Psoas muscle (tissue), 8 donors: ENCODE data around the gene CCDC81. TPM values are rescaled to one million over a fixed set of nuclear protein-coding genes. Genes with fewer than 3 reads are reported as not detected.

Experiments used
- ATAC-seq, 4 donors: fragments of 200-7000 bp; cut with Tn5 transposase; one replicate each; pipeline ENCODE4 v1.9.1; 2020; ENCODE audit warnings: moderate library complexity in 3 of 4, mild to moderate bottlenecking in 2 of 4
- DNase-seq, 2 donors: peaks; one replicate each; pipeline ENCODE4 v3.0.0-alpha.2; 2020
- H3K27ac ChIP-seq: fragments of 200-600 bp; one replicate; pipeline ENCODE4 v1.8.0; 2022
- H3K27me3 ChIP-seq, 3 donors: fragments of 200-600 bp in 1 of 3; one replicate each; pipeline versions ENCODE4 v1.6.1 to v1.8.0; 2013 to 2022; ENCODE audit warnings: low read length in 2 of 3, mild to moderate bottlenecking in 2 of 3, moderate library complexity in 1 of 3; ENCODE audit not compliant: insufficient read depth in 3 of 3
- H3K36me3 ChIP-seq, 2 donors: fragments of 200-600 bp in 1 of 2; one replicate each; pipeline versions ENCODE4 v1.6.1 to v1.8.0; 2013 to 2022; ENCODE audit warnings: low read depth in 1 of 2, mild to moderate bottlenecking in 1 of 2, moderate library complexity in 1 of 2; ENCODE audit not compliant: insufficient read depth in 1 of 2
- H3K4me1 ChIP-seq: fragments of 200-600 bp; one replicate; pipeline ENCODE4 v1.8.0; 2022
- H3K4me3 ChIP-seq: fragments of 200-600 bp; one replicate; pipeline ENCODE4 v1.8.0; 2022; ENCODE audit warnings: mild to moderate bottlenecking
- H3K9me3 ChIP-seq: fragments of 200-600 bp; one replicate; pipeline ENCODE4 v1.8.0; 2022
- CTCF ChIP-seq: fragments of 200-600 bp; IDR thresholded peaks from one replicate; pipeline ENCODE4 v1.8.0; 2022; ENCODE audit warnings: antibody characterized with exemption
- WGBS, 3 donors: extraction: QIAGEN DNeasy Blood & Tissue Kit; methylation state at CpG; one replicate each; pipeline versions ENCODE4 v1.1.6 to v1.1.7; 2013; 5-methylcytosine and 5-hydroxymethylcytosine counted together
- intact Hi-C, 2 donors: fragments of 100-400 bp; cut with DNase I; formaldehyde crosslinking; loops; one replicate each; pipeline versions ENCODE4 v1.11.0 to v1.14.2; 2022
- polyA plus RNA-seq, 3 donors: library from polyadenylated mRNA; stranded (reverse); fragments of 200-250 nt; gene quantifications; one replicate each; pipeline ENCODE4 v1.2.3, GENCODE V29; 2013
- total RNA-seq, 4 donors: library from RNA; stranded (reverse); fragmentation: NEBNext Ultra II Directional in 2 of 4; extraction: Animal tissue kit (Norgen Biotek cat#: 25700) in 2 of 4; gene quantifications; one replicate each; pipeline versions ENCODE4 v1.2.1 to v1.2.4, GENCODE V29; 2021 to 2023
- donor health status: healthy with polysubstance abuse.
- donor health status: DM: no; HTN: no; CAD: no; lungs with moderate emphysema.
- donor health status: Bipolar disorder and iron deficiency.
- donor health status: healthy.
- donor health status: DM: yes; HTN: yes; CAD: no.
- donor health status: DM: no; HTN: no; CAD: no.
- donor health status: DM: no; HTN: no; CAD: no.
- donor health status: DM: yes; HTN: yes; CAD: no.

Gene CCDC81
- total and polyA plus RNA-seq, 7 donors = 0.23 to 0.52 (median 0.34) TPM; not detected in 1

GRCh38 chr11:86372041-86372440 is 2.6 kb upstream of the CCDC81 start:
- DNase-seq (no peak), ATAC-seq (no peak)
- no peaks in the 10 kb centered on the region for H3K9me3 ChIP-seq
- no peak overlapping the region for H3K4me3 ChIP-seq
- H3K4me1 ChIP-seq = no peaks in the 10 kb centered on the region
- H3K36me3 ChIP-seq = no peaks in the 10 kb centered on the region
- no peak overlapping the region for H3K27ac ChIP-seq
- TF ChIP-seq CTCF = no peak
- 97 to 100% (median 99%) methylated on average over 1 of the region's 1 CpG for WGBS, 3 donors
- H3K27me3 ChIP-seq = peaks cover 0 to 2% (median 0%) of the 10 kb centered on the region in 3 donors
- intact Hi-C loops = no loop called here

GRCh38 chr11:86372586-86372985 is 2.1 kb upstream of the CCDC81 start:
- no peaks in the 10 kb centered on the region for H3K36me3 ChIP-seq
- peaks cover 0 to 2% (median 0%) of the 10 kb centered on the region in 3 donors for H3K27me3 ChIP-seq
- intact Hi-C loops = no loop called here
- no peak for DNase-seq
- no peak for ATAC-seq
- H3K27ac ChIP-seq = no peak overlapping the region
- no peak overlapping the region for H3K4me3 ChIP-seq
- no peak for TF ChIP-seq CTCF
- H3K4me1 ChIP-seq = no peaks in the 10 kb centered on the region
- no peaks in the 10 kb centered on the region for H3K9me3 ChIP-seq

- H3K9me3 ChIP-seq = no peaks in the 10 kb centered on the region
- 36 to 55% (median 52%) methylated on average over 1 of the region's 1 CpG for WGBS, 3 donors
- no peaks in the 10 kb centered on the region for H3K4me1 ChIP-seq
- H3K27me3 ChIP-seq = peaks cover 0 to 2% (median 0%) of the 10 kb centered on the region in 3 donors
- no peak for TF ChIP-seq CTCF
- intact Hi-C loops = no loop called here
- H3K27ac ChIP-seq = no peak overlapping the region
- H3K36me3 ChIP-seq = no peaks in the 10 kb centered on the region
- no peak for DNase-seq
- H3K4me3 ChIP-seq = no peak overlapping the region
- no peak for ATAC-seq
Measured at GRCh38 chr11:86374069-86374468, 618 bp upstream of the CCDC81 start.

- H3K27me3 ChIP-seq = peaks cover 0 to 2% (median 0%) of the 10 kb centered on the region in 3 donors
- DNase-seq (no peak), ATAC-seq (no peak)
- H3K36me3 ChIP-seq = no peaks in the 10 kb centered on the region
- H3K9me3 ChIP-seq = no peaks in the 10 kb centered on the region
- intact Hi-C loops = no loop called here
- no peak for TF ChIP-seq CTCF
- H3K4me3 ChIP-seq = no peak overlapping the region
- no peak overlapping the region for H3K27ac ChIP-seq
- no peaks in the 10 kb centered on the region for H3K4me1 ChIP-seq
Measured at GRCh38 chr11:86377972-86378371, 3.3 kb downstream of the CCDC81 start.

GRCh38 chr11:86380295-86381059 is 5.8 kb downstream of the CCDC81 start:
- ATAC-seq = no peak
- intact Hi-C loops = no loop called here
- no peak for TF ChIP-seq CTCF
- no peak overlapping the region for H3K4me3 ChIP-seq
- H3K4me1 ChIP-seq = no peaks in the 10 kb centered on the region
- H3K9me3 ChIP-seq = no peaks in the 10 kb centered on the region
- H3K27ac ChIP-seq = no peak overlapping the region
- H3K36me3 ChIP-seq = no peaks in the 10 kb centered on the region
- H3K27me3 ChIP-seq = no peaks in the 10 kb centered on the region
- DNase-seq = no peak
- 88 to 92% (median 91%) methylated on average over 2 of the region's 2 CpGs for WGBS, 3 donors
